ENCODE data around the gene SMC6. TPM values are rescaled to one million over a fixed set of nuclear protein-coding genes. Genes with fewer than 3 reads are reported as not detected.

Gene SMC6
- total RNA-seq, 1 donor from 2014 or later: 14.2 TPM

DNA sequence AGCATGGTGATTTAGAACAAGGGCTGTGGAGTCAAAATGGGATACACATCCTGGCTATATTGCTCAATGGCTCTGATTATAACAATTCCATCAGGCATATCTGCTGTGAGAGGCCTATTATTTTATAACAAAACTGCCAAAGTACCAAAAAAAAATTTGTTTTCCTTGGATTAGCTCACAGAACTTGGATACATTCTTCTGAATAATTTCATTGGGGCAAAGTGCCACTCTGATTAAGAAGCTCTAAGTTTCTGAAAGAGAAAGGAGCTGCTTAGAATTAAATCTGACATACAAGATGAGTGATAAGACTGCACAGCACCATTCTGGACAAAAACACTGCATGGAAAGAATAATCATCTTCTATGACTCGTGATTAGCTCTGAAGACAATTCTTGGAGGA, 85.7 kb downstream of the SMC6 start:
- intact Hi-C loops (cut with micrococcal nuclease): loop anchor here (10.0 kb wide), 1 partner anchor 893 kb away; no protein-coding TSS in a partner anchor
- ATAC-seq (no peak), DNase-seq (no peak)

DNA sequence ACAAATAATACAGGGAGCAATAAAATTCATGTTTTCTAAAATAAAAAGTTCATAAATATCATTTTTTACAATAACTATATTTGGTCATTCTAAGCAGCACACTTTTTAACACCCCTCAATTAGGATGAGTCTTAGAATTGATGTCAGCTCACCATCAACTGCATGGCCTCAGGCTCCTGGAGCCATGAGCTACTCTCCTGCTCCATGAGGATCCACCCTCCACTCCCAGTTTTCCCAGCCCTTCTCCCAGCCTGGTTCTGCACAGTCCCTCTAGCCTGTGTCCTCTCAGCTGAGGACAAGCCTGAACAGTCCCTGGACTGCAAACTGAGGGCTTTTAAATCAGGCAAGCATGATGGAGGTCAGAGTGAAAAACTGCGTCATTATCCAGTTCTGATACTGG, 89.1 kb downstream of the SMC6 start:
- intact Hi-C loops (cut with micrococcal nuclease): loop anchor here (10.0 kb wide), 1 partner anchor 890 kb away; no protein-coding TSS in a partner anchor
- DNase-seq (no peak), ATAC-seq (no peak)

DNA sequence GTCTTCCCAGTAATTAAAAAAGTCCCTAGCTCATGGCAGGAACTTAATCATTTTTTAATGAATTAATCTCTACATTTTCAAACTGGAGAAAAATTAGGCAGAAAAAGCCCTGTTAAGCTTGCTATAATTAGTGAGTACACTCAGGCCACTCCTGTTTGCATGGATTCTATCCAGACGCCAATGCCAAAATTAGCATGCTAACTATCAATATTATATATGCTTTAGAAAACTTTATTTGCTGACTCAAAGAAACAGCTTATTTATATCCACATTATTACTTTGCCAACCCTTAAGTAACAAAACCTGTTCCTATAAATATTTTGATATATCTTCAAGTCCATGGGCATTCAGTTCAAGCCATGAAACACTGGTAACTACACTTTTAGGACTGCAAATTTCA, 90.9 kb downstream of the SMC6 start:
- ATAC-seq: no peak
- intact Hi-C loops (cut with micrococcal nuclease): loop anchor here (10.0 kb wide), 1 partner anchor 888 kb away; no protein-coding TSS in a partner anchor
- no peak for DNase-seq

DNA sequence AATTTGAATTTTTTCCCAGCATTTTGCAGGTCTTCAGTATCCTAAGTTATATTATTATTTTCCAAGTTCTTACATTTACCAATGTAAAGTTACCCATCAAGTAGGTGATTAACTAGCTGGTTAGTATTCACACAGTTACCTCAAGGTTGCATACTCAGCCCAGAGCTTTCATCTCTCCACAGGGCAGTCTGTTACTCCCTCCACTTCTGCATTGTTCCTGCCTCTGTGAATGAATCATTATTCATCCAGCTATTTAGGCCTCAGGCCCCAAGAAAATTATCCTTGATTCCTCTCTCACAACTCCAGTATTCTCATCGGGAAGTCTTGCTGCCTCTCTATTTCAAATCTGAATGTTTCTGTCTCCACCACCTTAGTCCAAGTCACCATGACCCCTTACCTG, 92.2 kb downstream of the SMC6 start:
- intact Hi-C loops (cut with micrococcal nuclease): loop anchor here (10.0 kb wide), 1 partner anchor 887 kb away; no protein-coding TSS in a partner anchor
- ATAC-seq (no peak), DNase-seq (no peak)

DNA sequence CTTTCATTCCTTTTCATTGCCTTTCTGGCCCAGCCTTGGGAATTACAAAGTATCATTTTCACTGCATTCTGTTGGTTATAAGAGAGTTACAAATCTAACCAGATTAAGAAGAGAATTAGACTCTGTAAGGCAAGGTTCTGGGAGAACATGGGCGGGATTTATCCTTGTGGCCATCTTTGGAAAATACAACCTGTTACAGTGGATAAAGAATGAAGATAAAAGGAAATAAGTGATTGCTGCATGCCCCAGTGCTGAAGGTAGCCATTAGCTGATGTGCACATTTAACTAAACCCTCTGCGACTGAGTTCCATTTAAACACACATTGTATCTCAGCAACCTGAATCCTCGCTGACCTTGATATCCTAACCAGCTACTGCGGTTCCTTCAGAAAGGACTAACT, 93.4 kb downstream of the SMC6 start:
- DNase-seq (no peak), ATAC-seq (no peak)
- intact Hi-C loops (cut with micrococcal nuclease): loop anchor here (10.0 kb wide), 1 partner anchor 885 kb away; no protein-coding TSS in a partner anchor

DNA sequence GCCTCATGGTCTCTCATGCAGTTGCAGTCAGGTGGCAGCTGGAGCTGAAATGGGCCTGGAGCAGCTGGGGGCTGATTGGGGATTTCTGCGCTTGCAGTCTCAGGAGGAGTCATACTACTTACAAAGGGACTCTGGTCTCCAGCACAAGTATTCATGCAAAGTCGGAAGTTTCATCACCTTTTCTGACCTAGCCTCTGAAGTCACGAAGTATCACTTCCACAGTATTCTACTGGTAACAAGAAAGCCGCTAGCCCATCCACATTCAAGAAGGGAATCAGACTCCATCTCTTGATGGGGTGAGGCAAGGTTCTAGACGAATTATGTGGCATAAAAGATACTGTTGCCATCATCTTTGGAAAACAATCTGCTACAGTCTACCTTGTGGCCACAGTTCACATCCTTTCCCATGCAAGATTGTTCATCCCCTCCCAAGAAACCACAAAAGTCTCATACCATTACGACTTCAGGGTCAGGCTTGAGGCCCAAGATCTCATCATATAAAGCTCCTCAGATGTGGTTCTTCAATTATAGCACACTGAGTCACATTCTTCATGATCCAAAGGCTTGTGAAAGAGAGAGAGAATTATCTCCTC, 95.3 kb downstream of the SMC6 start:
- no peak for DNase-seq
- intact Hi-C loops (cut with micrococcal nuclease): no loop called here
- no peak for ATAC-seq

DNA sequence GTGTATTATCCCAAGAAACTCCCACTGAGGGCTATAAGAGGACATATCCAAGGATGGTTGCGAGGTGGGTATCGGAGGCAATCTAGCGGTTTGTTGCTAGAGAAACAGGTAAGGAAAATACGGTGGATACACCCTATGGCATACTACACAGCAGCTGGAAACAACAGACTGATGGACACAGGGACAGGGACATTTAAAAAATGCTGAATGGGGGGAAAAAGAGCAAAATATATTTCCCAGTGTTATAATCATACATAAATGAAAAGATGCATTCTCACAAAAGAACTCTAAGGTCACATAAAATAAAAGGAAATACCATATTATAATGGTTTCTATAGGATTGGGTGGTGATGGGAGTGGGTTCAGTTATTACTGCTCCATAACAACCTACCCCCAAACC, 95.9 kb downstream of the SMC6 start:
- no peak for DNase-seq
- intact Hi-C loops (cut with micrococcal nuclease): no loop called here
- ATAC-seq: no peak

DNA sequence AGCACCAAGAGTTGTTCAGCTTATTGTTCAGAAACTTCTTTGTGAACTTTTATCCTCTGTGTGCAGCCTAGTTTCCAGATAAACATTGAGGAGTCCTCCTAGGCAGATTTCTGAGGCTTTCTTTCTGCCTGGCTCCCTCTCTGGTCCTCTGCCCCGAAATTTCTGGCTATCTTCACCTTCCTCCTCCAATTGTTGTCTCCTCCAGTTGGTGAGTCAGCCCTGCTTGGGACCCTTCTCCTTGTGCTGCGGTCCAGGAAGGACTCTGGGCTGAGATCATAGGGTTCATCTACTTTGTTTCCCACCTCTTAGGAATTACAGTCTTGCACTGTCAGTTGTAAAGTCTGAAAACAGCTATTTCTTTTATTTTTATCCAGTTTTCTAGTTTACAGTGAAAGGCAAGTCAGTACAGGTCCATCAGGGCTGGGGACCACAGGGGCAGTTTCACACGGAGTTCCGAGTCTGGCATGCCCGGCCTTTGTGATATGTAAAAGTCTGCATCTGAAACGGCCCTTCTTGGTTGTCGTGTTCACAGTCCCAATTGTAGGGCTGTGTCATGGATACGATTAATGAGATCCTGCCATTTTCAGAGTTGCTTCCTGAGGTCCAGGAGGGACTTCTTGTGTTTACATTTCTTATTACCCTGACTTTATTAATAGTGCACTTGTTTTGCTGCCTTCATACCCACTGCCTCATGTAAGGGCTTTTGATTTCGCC, 100.8 kb downstream of the SMC6 start:
- intact Hi-C loops (cut with micrococcal nuclease): no loop called here
- DNase-seq (no peak), ATAC-seq (no peak)

DNA sequence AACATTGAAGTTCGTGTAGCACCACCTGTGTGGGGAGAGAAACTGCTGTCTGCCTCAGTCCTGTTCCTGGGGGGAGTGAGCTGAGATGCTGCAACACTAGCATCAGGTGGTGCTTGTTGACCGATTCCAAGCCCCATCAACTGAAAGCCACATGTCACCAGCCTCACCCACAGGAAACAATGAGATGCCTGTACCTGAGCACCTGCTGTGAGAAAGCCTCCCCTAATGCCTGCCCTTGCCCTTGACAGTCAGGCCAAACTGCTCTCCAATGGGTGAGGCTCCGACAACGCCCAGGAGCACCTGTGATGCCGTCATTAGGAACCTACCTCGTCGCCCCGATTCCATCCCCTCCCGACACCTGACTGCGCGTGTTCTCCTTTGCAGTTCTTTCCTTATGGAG, 104.6 kb downstream of the SMC6 start:
- DNase-seq (no peak), ATAC-seq (no peak)
- intact Hi-C loops (cut with micrococcal nuclease): no loop called here

DNA sequence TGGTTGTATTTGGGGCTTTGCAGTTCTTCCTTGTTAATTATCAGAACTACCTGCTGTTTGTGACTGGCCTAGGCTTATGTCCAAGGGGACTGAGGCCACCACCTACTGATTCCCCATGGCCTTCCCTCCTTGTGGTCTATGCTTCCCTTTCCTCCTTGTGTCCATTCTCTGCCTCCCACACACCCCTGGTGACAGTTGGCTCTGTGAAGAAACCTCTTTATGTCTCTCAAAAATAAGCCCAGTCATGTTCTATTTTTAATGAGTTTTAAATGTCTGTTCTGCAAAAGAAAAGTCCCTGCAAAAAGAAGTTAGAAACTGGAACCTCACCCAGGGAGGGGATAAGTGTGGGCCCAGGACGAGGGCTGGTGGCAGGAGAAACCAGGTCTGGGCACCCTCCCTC, 105.0 kb downstream of the SMC6 start:
- no peak for DNase-seq
- ATAC-seq: no peak
- intact Hi-C loops (cut with micrococcal nuclease): no loop called here

DNA sequence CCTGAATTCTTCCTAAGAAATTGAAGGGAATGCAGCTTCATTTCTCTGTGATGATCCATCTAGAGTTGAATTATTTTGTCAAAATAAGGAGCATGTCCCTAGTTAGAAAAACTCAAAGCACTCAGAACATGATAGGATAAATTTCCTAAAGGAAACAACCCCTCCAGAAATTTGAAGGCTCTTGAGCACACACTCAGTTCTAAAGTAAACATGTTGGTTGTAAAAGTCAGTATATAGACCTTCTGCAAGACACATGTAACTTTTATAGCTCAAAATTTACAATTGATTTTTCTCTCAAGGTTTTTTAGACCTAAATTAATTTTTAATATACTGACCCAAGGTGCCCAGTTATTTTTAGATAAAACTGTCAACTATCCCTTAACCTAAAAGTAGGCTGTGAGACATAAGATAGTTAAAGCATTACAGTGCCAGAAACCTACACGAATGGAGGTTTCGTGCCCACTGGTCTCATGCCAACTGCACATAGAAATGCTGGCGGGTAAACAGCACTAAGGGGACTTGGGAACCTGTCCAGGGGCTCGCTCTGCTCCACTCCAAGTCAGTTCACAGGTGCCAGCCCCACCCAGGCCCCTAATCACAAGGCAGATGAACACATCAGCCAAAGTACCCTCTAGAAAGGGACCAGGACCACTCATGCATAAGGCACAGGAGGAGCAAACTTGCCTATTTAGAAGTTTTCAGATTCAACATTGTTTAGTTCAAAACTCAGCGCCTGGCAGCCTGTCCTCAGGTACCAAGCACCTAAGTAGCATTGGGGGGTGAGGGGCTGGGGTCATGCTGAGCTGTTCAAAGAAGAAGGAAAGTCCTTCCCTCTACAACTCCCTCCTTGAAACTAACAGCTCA, 106.5 kb downstream of the SMC6 start:
- intact Hi-C loops (cut with micrococcal nuclease): no loop called here
- ATAC-seq (peak; percentile 38), DNase-seq (peak; percentile 39)

DNA sequence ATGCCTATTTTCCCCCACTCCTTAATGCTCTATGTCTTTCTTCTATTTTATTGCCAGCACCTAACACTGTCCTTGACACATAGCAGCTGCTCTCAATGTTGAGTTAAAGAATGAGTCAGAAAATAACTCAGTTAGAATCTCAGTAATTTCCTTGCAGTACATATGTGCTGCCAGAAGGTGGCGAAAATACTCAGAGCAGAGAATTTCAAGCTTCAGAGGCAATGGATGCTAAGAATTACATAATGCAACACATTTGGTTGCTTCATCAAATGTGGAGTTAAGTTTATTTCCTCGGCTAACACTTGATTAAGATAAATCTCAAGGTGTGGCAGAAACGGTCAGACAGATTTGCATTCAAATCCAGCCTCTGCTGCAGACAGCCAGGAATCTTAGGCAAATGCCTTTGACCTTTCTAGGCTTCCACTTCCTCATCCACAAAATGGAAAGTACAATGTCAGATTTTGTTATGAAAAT, 107.5 kb downstream of the SMC6 start:
- no peak for DNase-seq
- peak; percentile 76 for ATAC-seq
- intact Hi-C loops (cut with micrococcal nuclease): no loop called here

DNA sequence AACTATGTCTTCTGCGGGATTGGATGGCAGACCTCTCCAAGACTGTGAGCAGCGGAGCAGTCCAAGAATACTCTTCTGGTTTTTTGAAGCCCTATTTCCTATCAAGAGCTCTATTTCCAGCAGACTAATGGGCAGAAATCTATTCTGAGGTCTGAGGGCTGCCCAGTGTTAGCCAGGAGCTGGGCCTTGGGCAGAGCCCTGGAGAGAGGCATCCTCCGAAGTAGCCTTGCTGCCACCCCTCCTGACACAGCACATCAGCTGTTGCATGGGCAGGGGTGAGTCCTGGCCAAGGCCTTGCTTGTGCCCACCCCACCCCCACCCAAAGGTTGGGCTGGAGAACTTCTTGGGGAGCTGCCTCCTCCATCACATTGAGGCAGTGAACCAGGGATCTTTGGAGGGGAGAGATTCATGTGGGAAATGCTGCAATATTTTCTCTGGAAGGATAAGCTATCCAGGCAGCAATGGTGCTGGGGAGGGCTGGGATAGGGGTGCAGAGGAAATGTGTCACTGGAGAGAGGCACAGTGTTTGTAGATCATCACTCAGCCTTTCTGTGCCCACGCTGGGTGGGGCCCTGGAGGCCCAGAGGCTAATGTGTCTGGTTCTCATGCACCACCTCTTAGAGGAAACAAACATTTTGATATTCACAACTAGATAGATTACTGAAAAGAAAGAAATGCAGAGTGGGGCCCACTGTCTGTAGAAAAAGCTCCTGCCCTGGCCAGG, 108.5 kb downstream of the SMC6 start:
- DNase-seq: no peak
- intact Hi-C loops (cut with micrococcal nuclease): no loop called here
- ATAC-seq: peak; percentile 16

DNA sequence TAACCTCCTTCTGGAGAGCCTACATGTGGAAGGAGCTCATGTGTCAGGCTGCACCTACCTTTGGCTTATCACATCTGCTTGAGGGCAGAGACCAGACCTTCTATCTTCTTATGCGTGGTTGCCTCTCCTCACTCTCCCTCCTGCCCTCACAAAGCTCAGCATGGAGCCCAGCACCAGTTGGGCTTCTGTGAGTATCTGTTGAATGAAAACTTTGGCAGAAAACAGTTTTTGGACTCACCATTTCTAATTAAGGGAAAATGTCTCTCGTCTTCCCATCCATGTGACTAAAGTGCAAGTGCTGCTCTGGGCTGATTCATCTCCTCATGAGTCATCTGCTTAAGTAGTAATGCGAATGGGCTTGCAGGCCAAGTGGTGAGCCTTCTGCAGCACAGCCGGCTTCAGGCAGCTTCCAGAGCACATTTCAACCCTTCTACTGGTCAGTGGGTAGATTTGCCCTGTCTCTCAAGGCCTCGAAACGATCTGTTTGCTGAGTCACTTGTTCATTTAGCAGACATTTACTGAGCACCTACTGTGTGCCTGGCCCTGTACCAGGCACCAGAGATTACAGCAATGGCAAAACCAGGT, 110.5 kb downstream of the SMC6 start:
- intact Hi-C loops (cut with micrococcal nuclease): no loop called here
- DNase-seq (peak; percentile 53), ATAC-seq (peak; percentile 60)

DNA sequence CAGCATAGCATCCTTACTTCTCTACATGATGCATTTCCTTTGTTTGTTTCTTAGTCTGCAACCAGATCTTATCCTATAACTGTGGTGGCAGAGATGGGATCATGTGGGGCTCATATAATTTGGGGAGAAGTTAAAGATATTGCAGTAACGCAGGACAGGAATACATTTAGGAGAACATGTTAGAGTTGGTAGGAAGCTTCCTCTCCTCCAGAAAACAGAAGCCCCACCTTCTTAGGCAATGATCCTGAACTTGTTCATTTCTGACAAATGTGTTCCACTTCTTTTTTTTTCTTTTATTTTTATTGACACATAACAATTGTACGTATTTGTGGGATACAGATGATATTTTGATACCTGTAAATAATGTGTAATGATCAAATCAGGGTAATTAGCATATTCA, 113.2 kb downstream of the SMC6 start:
- ATAC-seq: no peak
- no peak for DNase-seq
- intact Hi-C loops (cut with micrococcal nuclease): no loop called here

DNA sequence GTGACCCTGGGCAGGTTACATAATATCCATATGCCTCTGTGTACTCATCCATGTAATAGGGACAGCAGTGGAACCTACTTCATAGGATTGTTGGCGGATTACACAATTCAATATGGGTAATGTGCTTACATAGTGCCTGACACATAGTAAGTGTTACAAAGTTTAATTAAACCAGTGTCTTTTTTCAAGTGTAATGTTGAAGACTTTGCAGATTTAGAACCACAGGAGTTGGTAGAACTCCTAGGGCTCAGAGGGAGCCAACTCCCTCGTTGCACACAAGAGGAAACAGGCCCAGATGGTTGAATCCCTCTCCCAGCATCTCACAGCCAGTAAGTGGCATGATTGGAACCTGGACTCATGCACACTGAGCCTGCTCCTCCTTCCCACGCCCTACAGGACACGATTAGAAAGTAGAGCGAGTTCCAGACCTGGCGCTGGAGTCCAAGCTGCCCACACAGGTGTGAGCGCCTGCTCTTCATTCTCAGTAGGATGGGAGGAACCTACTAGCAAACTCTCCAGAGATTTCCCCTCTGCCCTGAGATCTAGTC, 115.3 kb downstream of the SMC6 start:
- intact Hi-C loops (cut with micrococcal nuclease): no loop called here
- DNase-seq: no peak
- ATAC-seq: no peak

DNA sequence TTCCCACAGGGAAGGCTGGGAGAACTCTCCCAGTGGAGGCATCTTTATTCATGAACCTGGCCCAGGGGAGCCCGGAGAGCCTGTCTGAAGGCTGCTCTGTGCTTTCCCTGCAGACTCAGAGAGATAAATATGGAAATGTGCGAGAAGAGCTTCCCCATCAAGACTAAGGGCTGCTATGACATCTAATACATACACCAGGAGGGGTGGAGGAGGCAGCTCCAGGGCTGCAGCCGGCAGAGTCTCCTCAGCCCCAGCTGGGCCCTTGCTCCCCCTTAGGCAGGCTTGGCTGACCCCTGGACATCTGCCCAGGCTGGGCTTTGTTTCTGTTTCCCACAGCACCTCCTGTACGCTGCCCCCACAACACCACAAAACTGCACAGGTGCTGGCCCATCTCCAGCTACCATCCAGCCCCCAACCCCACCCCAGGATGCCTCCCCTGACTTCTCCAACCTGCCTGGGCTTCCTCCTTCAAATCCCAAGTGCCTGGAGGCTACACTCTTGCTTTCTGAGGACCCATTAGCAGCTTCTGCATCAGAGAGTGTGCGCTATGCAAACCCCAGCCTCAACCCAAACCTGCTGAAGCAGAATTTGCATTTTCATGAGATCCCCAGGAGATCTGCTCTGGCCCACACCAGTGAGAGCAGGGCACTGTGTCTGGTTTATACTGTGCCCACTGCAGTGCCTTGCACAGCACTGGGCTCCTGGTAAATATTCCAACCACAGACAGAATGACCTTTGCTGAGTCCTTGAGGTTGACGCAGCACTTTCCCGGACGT, 116.3 kb downstream of the SMC6 start:
- intact Hi-C loops (cut with micrococcal nuclease): no loop called here
- DNase-seq: no peak
- peak; percentile 25 for ATAC-seq

DNA sequence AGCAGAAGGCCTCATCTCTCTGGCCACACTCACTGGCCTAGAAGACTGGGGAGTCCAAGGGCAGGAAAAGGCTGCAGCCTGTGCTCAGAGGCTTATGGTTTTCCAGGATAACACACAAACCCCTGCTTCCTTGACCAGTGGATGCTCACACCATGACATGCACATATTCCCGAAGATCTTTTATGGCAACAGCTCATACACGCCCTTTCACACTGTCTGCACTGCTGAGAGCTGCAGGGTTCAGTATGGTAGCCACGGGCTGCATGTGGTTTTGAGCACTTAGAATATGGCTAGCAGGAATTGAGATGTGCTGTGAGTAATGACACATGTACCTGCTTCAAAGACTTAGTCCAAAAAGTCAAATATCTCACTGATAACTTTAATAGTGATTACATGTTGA, 117.4 kb downstream of the SMC6 start:
- intact Hi-C loops (cut with micrococcal nuclease): no loop called here
- ATAC-seq (no peak), DNase-seq (no peak)

Measured in left ventricle myocardium superior (tissue), 1 donor.